ENCODE results near the gene MYO7B.

The MYO7B gene

GRCh38 chr2:127632592-127633489 is 97.4 kb downstream of the MYO7B start:
- Histone ChIP-seq H4K20me1 (ENCODE audit: insufficient read depth, low read length) (no peaks in the 10 kb centered on the region), H3K9me2 (ENCODE audit: low read depth, low read length) (no peaks in the 10 kb centered on the region), H3F3A (ENCODE audit: insufficient read depth, low read length) (no peaks in the 10 kb centered on the region), H3K9ac (ENCODE audit: low read length) (no peak overlapping the region), H2AFZ (ENCODE audit: low read length) (no peak overlapping the region), H3K4me3 (ENCODE audit: low read depth, low read length, poor library complexity, severe bottlenecking) (no peak overlapping the region), H3K9me3 (ENCODE audit: low read length) (no peaks in the 10 kb centered on the region), H3K36me3 (ENCODE audit: insufficient read depth, low read length) (no peaks in the 10 kb centered on the region), H3K4me1 (ENCODE audit: insufficient read depth, low read length, severe bottlenecking) (no peaks in the 10 kb centered on the region), H3K27ac (ENCODE audit: low read depth, low read length, poor library complexity, severe bottlenecking) (no peak overlapping the region), H3K27me3 (ENCODE audit: insufficient read depth, low read length) (peaks cover 10% of the 10 kb centered on the region; the same call in 1 of the 2 replicates), H3K79me2 (ENCODE audit: insufficient read depth, low read length) (no peaks in the 10 kb centered on the region), H3K4me2 (ENCODE audit: low read length) (no peak overlapping the region)
- no peak for TF ChIP-seq EZH2 (IDR thresholded peaks at IDR 0.05; ENCODE audit: borderline replicate concordance, low read length)
- TF ChIP-seq, protein P1, sequence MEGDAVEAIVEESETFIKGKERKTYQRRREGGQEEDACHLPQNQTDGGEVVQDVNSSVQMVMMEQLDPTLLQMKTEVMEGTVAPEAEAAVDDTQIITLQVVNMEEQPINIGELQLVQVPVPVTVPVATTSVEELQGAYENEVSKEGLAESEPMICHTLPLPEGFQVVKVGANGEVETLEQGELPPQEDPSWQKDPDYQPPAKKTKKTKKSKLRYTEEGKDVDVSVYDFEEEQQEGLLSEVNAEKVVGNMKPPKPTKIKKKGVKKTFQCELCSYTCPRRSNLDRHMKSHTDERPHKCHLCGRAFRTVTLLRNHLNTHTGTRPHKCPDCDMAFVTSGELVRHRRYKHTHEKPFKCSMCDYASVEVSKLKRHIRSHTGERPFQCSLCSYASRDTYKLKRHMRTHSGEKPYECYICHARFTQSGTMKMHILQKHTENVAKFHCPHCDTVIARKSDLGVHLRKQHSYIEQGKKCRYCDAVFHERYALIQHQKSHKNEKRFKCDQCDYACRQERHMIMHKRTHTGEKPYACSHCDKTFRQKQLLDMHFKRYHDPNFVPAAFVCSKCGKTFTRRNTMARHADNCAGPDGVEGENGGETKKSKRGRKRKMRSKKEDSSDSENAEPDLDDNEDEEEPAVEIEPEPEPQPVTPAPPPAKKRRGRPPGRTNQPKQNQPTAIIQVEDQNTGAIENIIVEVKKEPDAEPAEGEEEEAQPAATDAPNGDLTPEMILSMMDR (IDR thresholded peaks at IDR 0.05; ENCODE audit: low read length) = no peak

DNA sequence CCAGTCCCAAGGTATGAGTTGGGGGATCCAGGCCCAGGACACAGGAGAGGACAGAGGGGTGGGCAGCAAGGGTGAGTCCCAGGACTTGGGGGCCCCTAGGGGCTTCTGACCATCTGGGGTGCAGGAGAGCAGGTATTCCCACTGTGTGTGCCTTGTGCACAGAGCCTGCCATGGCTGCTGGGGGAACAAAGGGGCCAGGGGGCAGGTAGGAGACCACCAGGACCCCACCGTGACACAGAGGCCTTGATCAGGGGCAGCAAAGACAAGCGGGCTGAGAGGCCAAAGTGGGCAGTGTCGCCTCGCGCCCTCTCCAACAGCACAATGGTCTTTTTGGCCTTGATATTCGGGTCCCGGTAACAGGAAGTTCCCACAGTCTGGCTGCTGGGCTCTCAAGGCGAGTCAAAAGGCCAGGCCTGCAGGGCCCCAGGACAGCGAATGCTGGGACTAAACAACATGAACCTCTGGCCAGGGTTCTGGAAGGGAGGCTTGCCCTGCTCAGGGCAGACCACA is 98.1 kb downstream of the MYO7B start:
- H3K4me1 ChIP-seq (ENCODE audit: insufficient read depth, low read length, severe bottlenecking) = no peaks in the 10 kb centered on the region
- no peak for TF ChIP-seq EZH2 (IDR thresholded peaks at IDR 0.05; ENCODE audit: borderline replicate concordance, low read length)
- TF ChIP-seq, protein P1 (IDR thresholded peaks at IDR 0.05; ENCODE audit: low read length) = no peak
- H3K4me3 ChIP-seq (ENCODE audit: low read depth, low read length, poor library complexity, severe bottlenecking) = no peak overlapping the region
- H2AFZ ChIP-seq (ENCODE audit: low read length) = no peak overlapping the region
- H3K79me2 ChIP-seq (ENCODE audit: insufficient read depth, low read length) = no peaks in the 10 kb centered on the region
- no peaks in the 10 kb centered on the region for H4K20me1 ChIP-seq (ENCODE audit: insufficient read depth, low read length)
- H3K27ac ChIP-seq (ENCODE audit: low read depth, low read length, poor library complexity, severe bottlenecking) = no peak overlapping the region
- no peaks in the 10 kb centered on the region for H3K36me3 ChIP-seq (ENCODE audit: insufficient read depth, low read length)
- no peak overlapping the region for H3K9ac ChIP-seq (ENCODE audit: low read length)
- H3K27me3 ChIP-seq (ENCODE audit: insufficient read depth, low read length) = peaks cover 10% of the 10 kb centered on the region; the same call in 1 of the 2 replicates
- no peaks in the 10 kb centered on the region for H3K9me3 ChIP-seq (ENCODE audit: low read length)
- no peaks in the 10 kb centered on the region for H3F3A ChIP-seq (ENCODE audit: insufficient read depth, low read length)
- H3K4me2 ChIP-seq (ENCODE audit: low read length) = no peak overlapping the region
- H3K9me2 ChIP-seq (ENCODE audit: low read depth, low read length) = no peaks in the 10 kb centered on the region

DNA sequence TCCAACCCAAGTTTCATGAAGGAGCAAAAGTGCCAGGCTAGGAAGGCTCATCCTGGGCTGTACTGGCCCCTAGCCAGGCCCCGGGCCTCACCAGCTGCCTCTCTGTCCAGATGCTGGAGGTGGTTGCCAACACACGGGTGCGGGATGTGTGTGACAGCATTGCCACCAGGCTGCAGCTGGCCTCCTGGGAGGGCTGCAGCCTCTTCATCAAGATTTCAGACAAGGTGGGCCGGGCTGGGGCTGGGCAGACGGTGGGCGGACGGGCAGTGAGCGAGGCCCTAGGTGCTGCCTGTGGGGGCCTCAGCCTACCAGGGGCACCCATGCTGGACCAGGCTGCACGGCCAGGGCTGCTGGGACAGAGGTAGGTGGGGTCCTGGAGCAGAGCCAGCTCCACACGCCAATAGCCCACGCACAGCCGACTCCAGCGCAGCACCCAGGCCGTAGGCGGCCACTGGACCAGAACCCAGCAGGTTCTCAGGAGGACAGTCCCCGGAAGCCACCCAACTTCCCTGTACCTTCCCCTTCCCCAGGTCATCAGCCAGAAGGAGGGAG is 98.7 kb downstream of the MYO7B start:
- Histone ChIP-seq H3K27ac (ENCODE audit: low read depth, low read length, poor library complexity, severe bottlenecking) (no peak overlapping the region), H4K20me1 (ENCODE audit: insufficient read depth, low read length) (no peaks in the 10 kb centered on the region), H3K9me3 (ENCODE audit: low read length) (no peaks in the 10 kb centered on the region), H3K79me2 (ENCODE audit: insufficient read depth, low read length) (no peaks in the 10 kb centered on the region), H3K9me2 (ENCODE audit: low read depth, low read length) (no peaks in the 10 kb centered on the region), H3K4me1 (ENCODE audit: insufficient read depth, low read length, severe bottlenecking) (no peaks in the 10 kb centered on the region), H3K4me2 (ENCODE audit: low read length) (no peak overlapping the region), H3K36me3 (ENCODE audit: insufficient read depth, low read length) (no peaks in the 10 kb centered on the region), H3K9ac (ENCODE audit: low read length) (no peak overlapping the region), H3F3A (ENCODE audit: insufficient read depth, low read length) (no peaks in the 10 kb centered on the region), H2AFZ (ENCODE audit: low read length) (no peak overlapping the region), H3K27me3 (ENCODE audit: insufficient read depth, low read length) (peaks cover 10% of the 10 kb centered on the region; the same call in 1 of the 2 replicates), H3K4me3 (ENCODE audit: low read depth, low read length, poor library complexity, severe bottlenecking) (no peak overlapping the region)
- no peak for TF ChIP-seq EZH2 (IDR thresholded peaks at IDR 0.05; ENCODE audit: borderline replicate concordance, low read length)
- TF ChIP-seq, protein P1 (IDR thresholded peaks at IDR 0.05; ENCODE audit: low read length) = no peak

Measured in OCI-LY1 (cell line).